SHP77 (cell line): ENCODE data around the gene GTPBP10.
A peak's percentile ranks its signal among the peaks of the same experiment; 100 is the strongest.

Experiments
- DNase-seq, 2 experiments: peaks; one replicate each; lab custom pipeline; 2025; lab: John Stamatoyannopoulos, UW

GTPBP10 gene

DNA sequence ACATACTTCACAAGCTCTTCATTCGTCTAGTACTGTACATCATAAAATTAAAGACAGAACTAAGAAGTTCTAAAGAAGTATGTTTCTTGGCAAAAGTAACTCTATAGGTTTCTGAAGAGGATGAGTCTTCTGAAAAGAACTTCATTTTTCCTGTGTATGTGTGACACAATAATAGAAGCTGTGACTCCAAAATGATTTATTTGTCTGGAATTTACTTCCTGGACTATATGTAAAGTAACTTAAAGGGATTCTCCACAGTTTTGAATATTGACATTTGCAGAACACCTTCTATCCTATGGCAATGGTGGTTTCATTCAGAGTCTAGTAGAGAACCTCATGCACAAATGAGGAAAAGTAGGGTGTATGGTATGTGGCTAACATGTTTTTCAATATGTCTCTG, 36.9 kb downstream of the GTPBP10 start:
- no peak for DNase-seq

DNA sequence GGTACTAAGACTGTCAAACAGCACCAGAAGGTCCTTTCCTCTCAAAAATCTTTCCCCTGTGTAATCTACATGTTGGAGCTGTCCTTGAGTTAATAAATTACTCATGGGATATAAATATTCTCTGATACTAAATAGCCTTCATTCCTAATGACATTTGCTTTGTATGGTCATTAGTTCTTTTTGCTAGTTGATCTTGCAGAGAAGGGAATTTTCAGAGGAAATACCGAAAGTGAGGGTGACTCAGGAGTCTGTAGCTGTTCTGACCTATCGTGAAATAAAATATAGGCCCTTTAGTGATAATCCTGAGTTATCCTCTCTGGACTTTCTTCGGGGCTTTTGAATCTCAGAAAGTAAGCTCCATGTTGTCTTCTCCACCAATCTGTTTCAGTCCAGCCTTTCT, 37.3 kb downstream of the GTPBP10 start:
- DNase-seq: no peak

DNA sequence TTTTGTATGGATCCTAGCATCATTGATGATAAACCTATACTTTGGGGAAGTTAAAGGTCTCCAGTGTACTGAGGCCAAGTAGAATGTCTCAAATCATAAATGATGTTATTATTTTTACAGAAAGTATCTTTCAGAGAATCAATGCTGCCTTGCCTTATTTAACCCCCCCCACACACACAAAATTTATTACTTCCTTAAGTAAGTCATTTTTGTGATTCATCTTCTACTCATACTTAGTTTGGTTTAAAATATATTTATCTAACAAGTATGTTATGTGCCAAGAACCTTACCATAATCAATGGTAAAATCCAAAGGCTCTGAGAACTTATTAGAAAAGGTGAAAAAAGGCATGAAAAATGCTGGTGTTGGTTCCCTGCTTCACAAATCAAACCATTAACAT, 37.9 kb downstream of the GTPBP10 start:
- DNase-seq: no peak

DNA sequence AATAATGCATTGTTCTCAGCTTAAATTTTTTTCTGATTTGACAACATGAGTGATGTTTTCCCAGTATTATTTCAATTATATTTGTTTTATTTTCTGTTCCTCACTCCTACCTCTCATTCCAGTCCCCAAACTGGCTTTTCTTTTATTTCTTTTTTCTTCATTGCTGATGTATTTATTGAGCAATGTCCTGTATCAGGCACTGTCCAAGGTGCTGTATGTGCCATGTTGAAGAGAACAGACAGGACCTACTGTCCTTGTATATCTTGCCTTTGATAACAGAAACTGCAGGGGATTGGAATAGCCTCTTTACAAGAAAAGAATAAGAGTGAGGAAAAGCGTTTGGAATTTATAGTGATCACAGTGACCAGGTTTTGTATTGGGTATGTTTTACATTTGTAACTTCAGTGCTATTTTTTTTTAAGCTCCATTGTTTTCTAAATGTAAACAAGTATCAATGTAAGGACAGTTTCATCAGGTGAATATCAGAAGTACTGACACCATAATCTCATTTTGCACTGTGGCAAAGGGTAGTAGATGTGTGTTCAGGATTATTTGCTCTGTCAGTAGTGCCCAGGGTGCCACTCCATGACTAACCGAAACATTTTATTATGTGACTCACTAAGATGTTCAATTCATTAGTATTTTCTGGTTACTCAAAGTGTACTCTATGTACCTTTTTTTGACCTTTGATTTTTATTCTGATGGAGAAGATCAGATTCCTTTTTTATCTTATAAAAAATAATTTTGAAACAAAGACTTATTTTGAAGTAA, 41.1 kb downstream of the GTPBP10 start:
- no peak for DNase-seq

DNA sequence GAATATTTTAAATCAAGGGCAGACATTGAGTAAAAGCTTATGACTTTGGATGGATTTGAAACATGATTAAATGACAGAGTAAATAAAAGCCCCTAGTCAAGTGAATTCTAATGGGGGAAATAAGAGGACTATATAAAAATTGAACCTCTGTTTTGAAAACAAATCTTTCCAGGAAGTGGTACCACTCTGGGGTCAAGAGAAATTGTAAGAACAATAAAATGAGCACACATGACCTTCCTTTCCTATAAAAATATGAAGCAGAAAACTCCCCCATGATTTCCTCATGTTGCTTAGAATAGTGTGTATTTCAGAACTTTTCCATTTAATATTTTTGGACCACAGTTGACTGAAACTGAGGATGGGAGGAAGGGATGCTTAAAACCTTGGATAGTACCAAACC, 44.4 kb downstream of the GTPBP10 start:
- DNase-seq: no peak

DNA sequence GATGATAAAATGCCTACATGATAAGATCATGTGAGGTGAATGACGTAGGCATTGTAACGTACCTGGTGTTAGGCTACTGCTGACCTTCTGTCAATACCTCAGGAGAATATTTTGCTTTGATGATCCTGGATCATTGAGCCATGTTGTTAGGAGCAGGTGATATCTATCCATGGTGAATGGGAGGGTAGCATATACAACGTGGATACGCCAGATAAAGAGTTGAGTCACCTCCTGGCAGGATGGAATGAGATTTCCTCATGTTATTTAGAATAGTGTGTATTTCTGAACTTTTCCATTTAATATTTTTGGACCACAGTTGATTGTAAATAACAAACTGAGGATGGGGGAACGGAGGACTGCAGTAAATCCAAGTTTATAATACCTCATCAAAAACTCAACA, 45.0 kb downstream of the GTPBP10 start:
- no peak for DNase-seq

DNA sequence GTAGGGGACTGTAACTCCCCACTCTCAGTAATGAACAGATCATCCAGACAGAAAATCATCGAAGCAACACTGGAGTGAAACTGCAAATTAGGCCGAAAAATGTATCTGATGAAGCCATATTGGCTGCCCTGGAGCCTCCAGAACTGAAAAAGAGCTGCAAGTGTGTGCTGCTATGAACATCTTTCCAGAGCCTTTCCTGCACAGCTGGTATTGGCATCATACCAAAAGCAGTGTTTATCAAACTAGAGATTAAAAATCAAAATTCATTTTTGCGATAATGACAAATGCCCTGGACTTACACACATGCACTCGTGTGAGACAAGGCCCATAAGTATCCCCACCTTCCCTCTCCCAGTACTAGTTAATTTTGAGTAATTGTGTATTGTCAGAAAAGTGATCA, 49.9 kb downstream of the GTPBP10 start:
- DNase-seq: no peak

DNA sequence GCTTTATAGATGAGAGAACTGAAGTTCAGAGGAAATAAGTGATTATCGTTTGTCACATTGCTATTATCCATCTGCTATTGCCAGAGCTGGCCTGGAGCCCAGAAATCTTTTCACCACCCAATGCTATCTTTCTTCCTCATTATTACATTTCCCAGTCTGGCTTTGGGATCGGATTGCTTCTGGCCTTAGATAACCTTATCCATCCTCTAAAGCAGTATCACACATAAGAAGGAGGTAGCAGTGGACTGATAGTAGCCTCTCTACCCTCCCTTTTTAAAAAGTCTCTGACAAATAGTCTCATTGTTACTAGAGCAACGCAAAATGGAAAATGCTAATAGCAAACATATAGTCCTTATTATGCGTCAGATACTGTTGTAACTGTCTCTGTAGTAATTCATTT, 55.5 kb downstream of the GTPBP10 start:
- DNase-seq: no peak

DNA sequence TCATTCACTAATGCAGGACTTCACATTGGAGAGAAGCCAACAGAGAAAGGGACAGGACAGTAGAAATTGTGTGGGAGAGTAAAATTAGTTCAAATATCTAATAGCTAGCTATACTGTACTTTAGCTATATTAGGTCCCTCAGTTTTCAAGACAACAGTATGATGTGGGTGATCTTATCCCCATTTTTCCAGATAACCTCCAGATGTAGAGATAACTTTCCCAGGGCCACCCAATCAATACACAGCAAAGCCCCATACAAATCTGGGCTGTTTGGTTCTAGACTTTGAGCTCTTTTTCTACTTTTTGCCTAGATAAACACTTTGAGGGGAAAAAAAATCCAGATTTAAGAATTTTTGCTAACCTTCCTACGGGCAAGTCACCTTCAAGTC, 56.3 kb downstream of the GTPBP10 start:
- no peak for DNase-seq

DNA sequence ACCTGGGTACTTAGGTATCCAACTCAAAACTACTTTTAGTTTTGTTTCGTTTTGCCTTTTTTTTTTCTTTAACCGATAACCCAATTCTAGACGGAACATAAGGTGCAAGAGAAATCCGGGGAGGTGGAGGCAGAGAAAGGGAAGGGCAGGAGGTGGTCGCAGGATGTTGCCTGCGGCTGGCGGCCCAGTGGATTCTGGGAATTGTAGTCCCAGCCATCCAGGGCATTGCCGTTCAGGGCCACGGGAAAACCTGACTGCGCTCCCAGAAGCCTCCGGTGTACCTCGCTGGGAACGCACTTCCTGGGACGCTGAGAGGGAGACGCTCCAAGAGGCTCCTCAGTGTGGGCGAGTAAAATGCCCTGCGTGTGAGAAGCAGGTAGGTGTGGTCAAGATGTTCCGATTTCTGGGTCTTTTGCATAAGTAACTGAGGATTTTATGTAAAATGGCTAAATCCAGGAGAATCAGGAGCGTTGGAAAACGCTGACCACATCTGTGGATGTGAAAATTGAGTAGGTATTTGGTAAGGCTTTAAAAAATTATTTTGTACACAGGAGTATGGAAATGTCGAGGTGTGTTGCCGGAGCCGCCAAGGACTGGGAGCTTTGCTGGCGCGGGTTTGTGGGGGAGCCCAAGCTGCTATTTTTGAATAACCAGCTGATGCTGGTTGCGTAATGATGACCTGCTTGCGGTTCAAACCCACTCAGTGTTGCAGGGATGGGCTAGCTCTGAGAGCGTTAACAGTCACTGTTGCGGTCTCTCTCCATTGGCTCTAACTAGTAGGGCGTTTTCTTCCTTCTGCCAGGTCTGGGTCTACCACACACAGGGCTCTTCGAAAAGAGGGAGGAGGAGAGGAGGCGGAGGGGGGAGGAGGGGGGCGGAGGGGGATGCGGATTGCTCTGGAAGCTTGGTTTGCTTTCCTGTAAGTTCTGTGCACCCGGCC, 56.9 kb downstream of the GTPBP10 start, which contains the start of gene CLDN12:
Gene CLDN12, plus strand, starts transcription at position 288 of the 940 bp plus-strand sequence. CDS start 9,216 bp downstream, outside the sequence.
- peak; percentile 89 to 95 for DNase-seq

DNA sequence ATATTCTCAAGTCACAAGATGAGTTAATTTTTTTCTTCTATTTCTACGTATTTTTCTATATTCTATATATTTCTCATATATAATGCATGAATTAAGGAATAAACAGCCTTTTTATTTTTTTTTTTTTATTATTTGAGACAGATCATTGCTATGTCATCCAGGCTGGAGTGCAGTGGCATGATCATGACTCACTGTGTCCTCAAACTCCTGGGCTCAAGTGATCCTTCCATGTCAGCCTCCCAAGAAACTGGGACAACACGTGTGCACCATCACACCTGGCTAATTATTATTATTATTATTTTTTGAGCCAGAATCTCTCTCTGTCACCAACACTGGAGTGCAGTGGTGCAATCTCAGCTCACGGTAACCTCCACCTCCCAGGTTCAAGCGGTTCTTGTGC, 58.3 kb downstream of the GTPBP10 start:
- DNase-seq: no peak

DNA sequence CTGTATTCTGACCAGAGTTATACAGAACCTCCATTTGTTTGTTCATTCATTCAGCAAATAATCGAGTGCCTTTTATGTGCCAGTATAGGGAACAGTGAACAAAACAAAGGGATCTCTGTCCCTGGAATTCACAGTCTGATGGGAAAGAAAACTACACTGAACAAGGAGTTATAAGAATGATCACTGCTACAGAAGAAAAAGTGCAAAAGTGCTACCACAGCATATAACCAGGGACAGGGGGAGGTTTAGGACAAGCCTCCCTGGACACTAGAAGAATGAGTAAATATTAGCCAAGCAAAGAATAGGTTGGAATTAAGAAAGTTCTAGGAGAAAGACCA, 60.9 kb downstream of the GTPBP10 start:
- DNase-seq: no peak

DNA sequence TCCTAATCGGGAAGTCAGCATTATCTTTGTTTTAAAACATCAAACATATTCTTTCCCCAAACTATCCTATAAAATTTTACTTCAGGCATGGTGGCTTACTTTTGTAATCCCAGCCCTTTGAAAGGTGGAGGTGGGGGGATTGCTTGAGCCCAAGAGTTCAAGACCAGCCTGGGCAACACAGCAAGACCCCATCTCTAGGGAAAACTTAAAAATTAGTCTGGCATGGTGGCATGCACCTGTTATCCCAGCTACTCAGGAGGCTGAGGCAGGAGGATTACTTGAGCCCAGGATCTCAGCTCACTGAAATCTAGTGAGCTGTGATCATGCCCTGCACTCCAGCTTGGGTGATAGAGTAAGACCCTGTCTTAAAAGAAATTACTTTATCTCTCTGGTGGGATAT, 61.6 kb downstream of the GTPBP10 start:
- DNase-seq: no peak

DNA sequence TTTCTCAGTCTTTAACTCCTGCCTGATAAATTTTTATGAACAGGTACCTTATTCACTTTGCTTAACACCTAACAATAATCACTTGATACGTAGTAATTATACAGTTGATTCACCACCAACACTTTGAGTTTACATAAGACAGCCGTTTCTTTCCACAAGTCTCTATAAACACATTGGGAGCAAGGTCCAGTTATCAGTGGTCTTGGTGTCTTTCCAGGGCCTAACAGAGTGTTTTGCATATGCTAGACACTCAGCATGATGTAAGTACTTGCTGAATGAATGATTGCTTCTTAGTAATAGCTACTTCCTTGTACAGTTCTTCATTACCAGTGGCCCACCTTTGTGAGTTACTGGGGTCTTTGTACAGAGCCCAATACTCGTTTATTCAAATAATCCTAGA, 63.2 kb downstream of the GTPBP10 start:
- no peak for DNase-seq

DNA sequence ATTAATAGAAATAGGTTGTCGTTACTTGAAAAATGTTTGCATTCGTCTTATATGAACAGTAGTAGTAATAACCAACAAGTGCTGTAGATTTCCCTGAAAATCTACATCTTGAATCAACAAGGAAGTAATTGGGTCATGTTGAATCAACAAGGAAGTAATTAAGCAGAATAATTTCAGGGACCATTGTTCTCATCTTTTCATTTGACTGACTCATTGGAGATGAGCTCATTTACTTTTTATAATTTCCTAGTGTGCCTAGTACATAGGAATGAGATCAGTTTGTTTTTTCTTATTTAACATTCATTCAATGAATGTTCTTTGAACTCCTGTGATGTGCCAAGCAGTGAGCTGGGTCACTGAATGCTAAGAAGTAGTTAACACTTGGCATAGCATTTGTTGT, 65.0 kb downstream of the GTPBP10 start:
- DNase-seq: no peak

DNA sequence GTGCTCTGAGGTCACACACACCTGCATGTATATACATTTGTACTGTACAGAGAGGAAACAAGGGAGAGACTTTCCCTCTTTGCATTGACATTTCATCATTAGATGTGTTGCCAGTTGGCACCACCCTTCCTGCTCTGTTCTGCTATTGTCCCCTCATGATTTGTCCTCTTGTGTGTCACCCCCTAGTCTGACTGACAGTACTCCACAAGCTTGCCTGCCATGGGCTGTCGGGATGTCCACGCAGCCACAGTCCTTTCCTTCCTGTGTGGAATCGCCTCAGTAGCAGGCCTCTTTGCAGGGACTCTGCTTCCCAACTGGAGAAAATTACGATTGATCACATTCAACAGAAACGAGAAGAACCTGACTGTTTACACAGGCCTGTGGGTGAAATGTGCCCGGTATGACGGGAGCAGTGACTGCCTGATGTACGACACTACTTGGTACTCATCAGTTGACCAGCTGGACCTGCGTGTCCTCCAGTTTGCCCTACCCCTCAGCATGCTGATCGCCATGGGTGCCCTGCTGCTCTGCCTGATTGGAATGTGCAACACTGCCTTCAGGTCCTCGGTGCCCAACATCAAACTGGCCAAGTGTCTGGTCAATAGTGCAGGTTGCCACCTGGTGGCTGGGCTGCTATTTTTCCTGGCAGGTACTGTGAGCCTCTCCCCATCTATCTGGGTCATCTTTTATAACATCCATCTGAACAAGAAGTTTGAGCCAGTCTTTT, 66.1 kb downstream of the GTPBP10 start:
- DNase-seq: peak in 1 of 2 experiments; percentile 12

DNA sequence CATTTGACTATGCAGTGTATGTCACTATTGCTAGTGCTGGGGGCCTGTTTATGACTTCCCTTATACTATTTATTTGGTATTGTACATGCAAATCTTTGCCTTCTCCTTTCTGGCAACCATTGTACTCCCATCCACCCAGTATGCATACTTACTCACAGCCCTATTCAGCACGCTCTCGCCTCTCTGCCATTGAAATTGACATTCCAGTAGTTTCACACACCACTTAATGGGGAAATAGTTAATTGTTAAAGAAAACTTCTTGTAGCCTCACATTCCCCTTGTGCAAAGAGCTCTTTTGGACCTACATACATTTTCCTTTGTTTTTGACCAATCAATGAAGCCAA, 66.6 kb downstream of the GTPBP10 start:
- no peak for DNase-seq

DNA sequence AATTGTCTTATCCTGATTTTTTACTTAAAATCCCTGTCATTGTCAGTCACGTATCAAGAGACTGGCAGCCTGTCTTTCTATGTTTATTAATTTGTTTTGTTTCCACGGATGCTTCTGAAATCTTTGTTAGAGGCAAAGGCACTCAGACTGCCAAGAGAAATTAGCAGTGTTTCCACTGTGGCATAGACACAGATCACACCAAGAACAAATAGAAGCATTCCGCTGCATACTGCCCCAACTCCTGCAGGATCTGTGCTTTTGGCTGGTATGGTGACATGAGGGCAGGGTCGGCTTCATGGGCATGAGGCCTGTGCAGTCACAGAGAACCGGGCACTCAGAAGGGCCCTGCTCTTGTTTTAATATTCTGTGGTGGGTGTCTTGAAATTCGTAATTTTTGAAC, 75.1 kb downstream of the GTPBP10 start:
- no peak for DNase-seq

DNA sequence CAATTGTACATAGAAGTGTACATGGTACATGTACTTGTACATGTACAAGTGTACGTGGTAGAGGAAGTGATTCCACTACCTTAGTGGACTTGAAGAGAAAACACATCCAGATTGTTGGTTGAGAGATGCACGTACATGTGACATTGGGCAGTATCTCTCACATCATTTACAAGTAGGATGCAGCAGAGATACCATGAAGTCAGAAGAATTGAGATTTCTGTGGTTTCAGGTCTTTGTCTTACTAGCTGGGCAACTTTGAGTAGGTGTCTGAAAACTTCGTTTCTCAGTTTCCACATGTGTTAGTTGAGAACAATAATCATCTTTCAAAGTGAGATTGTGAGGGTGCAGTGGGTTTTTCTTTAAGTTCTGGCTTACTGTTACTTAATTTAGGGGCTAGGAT, 78.2 kb downstream of the GTPBP10 start:
- no peak for DNase-seq

DNA sequence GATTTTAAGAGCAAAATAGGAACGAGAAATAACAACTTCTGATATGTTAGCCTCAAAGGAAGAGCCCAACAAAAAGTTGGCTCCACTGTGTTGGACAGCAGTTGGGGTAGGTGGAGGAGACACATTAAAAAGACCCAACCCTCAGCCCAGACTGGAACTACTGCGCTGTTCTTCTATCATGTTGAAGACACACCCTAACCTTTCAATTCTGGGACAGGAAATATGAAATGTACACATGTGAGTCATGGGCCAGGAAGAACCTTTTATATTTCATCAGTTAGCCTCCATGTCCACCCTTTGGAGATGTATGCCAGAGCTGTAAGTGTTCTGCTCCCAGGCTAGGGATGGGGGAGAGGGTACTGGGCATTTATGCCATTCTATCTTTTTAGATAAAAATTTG, 78.9 kb downstream of the GTPBP10 start:
- no peak for DNase-seq

DNA sequence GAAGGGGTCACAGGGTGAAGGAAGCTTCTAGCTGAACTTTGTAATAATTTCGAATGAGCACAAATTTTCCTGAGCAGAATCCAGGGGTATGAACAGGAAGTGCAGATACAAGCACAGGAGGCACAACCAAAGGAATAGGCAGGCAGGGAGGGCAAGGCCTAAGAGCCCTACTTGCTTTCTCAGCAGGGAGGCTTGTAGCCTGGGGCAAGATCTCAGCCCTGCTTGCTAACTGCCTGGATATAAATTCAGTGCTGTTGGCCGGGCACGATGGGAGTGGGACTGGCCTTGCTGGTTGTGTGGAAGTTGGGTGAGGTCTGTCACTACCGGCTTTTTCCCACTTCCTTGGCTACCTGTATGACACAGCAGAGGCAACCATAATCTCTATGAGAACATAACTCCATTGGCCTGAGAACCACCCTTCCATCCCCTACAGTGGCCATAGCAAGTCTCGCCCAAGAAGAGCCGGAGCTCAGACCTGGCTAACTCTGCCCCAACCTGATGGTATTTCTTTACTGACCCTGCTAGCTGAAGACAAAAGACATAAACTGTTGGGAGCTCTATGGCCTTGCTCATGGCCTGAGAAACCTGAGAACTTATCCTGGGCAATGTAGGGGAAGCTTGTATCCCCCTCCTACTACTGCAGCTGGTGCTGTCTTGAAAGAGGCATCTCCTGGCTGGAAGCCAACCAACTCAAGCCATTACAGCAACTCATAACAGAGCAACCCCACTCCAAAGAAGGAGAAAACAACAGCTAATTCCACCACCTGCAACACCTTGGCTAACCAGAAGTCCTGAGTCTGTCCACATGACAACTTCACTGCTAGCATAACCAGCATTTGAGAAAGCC, 84.3 kb downstream of the GTPBP10 start:
- DNase-seq: no peak

DNA sequence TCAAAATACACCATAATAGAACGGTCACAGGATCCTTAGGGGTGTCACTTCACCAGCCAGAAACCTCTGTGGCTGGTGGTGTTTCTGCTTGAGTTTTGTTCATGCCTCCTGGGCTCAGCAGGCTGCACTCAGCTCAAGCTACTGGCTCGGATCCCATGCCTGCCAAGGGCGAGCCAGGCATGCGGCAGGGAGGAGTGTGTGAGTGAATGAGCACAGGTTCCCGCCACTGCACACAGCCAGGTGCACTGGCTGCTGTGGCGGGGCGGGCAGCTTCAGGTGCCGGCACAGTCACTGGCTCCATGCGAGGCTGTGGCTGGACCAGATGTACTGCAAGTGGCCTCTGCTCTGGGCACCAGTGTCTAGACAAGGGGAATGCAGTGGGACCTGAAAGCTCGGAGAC, 86.2 kb downstream of the GTPBP10 start:
- no peak for DNase-seq
